GM18505 (cell line): ENCODE data around the gene ASCL2.

Experiments used
- ATAC-seq: cut with Tn5 transposase; IDR thresholded peaks from one replicate; pipeline ENCODE4 v1.9.1; 2021; ENCODE audit not compliant: unreplicated experiment
- POLR2A ChIP-seq: IDR thresholded peaks from 4 replicates; pipeline ENCODE4 v1.6.1; 2011; ENCODE audit warnings: borderline replicate concordance; ENCODE audit not compliant: insufficient read depth, insufficient read length; ENCODE audit errors: extremely low read depth

The ASCL2 gene

GRCh38 chr11:2268729-2269600, 1.4 kb downstream of the ASCL2 start:
- TF ChIP-seq POLR2A: no peak
- ATAC-seq: no peak

DNA sequence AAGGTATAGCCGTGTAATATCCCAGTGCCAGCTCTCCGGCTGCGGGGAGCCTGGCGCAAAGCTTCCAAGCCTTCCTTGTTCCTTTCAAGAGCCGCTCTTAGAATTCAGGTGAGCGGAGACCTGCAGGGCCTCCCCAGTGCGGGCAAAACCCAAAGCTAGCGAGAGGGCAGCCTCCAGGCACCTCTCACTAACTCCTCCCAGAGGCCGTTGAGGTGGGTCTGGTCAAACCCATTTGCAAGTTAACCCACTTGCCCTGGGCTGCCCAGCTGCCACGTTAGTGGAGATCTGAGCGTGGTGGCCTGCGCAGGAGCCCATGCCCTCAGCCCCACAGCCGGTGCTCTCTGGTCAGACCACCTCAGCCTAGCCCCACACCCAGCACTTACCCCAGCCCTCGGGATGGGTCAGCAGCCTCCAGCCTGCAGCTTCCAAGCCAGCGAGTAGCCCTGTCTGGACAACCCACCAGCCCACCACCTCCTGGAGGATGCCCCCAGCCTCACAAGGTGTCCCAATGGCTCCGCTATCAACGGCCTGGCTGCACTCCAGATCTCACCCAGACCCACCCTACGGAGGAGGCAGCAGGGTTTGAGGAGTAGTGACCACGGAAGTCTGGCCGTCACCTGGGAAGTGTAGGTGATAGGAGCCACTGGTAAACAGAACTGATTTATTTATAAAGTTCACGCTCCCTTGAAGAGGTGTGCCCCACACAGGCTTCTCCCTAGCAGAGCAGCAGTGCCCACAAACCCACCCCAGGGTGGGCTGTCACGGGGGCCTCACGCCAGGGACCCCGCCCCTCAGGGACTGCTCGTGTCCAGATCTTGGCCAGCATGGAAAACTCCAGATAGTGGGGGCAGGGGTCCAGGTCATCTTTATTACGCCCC, 2.3 kb downstream of the ASCL2 start:
- TF ChIP-seq POLR2A: no peak
- ATAC-seq: no peak

- no peak for TF ChIP-seq POLR2A
- no peak for ATAC-seq
These were observed 3.0 kb downstream of the ASCL2 start for GRCh38 chr11:2267306-2267850.

- no peak for ATAC-seq
These were observed 3.6 kb downstream of the ASCL2 start for GRCh38 chr11:2266586-2267305.

GRCh38 chr11:2265854-2266585, 4.4 kb downstream of the ASCL2 start:
- no peak for ATAC-seq
- no peak for TF ChIP-seq POLR2A

More at GRCh38 chr11:2266586-2267305, 3.6 kb downstream of the ASCL2 start:
- no peak for TF ChIP-seq POLR2A

DNA sequence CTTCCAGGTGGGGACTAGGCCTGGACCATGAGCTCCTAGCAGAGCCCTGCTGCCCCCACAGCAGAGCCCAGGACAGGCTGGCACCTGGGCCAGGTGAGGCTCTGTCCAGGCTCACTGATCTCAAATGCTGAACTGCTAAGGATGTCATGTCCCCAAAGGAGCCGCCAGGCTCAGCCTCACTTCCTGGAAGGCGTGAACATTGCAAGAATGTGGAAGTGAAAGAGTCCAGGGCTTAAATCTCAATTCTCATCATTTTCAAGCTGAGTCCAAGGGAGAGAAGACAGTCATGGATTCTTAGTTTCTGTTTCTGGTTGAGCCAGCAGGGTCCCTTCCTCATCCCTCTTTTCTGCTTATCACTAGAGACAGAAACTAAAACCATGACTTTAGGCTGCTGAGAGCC, 5.0 kb downstream of the ASCL2 start:
- no peak for ATAC-seq

GRCh38 chr11:2264366-2265053, 5.9 kb downstream of the ASCL2 start:
- TF ChIP-seq POLR2A: no peak
- ATAC-seq: no peak

More for the DNA sequence above, 5.0 kb downstream of the ASCL2 start:
- TF ChIP-seq POLR2A: no peak

GRCh38 chr11:2263724-2264360, 6.5 kb downstream of the ASCL2 start:
- TF ChIP-seq POLR2A: no peak
- ATAC-seq: no peak

DNA sequence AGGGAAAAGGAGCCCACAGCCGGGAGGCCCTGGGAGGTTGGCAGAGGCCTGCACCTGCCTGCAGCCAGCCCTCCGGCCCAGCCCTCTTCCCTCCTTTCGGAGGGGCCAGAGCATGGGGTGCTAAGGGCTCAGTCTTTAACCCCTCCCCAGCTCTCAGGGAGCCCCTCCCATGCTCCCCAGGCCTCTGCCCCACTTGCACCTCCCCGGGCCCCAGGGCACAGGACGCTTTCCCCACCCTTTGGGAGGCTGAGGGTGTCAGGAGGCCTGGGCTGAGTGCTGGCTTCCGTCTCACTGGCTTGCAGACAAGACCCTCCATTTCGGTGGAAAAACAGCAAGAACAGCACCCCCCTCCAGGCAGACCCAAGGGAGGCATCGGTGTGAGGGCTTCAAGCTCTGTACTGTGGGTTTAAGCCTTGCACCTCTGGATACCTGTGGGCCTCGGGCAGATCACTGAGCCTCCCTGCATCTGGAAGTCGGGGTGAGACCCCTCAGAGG, 7.3 kb downstream of the ASCL2 start:
- TF ChIP-seq POLR2A: no peak
- ATAC-seq: no peak

DNA sequence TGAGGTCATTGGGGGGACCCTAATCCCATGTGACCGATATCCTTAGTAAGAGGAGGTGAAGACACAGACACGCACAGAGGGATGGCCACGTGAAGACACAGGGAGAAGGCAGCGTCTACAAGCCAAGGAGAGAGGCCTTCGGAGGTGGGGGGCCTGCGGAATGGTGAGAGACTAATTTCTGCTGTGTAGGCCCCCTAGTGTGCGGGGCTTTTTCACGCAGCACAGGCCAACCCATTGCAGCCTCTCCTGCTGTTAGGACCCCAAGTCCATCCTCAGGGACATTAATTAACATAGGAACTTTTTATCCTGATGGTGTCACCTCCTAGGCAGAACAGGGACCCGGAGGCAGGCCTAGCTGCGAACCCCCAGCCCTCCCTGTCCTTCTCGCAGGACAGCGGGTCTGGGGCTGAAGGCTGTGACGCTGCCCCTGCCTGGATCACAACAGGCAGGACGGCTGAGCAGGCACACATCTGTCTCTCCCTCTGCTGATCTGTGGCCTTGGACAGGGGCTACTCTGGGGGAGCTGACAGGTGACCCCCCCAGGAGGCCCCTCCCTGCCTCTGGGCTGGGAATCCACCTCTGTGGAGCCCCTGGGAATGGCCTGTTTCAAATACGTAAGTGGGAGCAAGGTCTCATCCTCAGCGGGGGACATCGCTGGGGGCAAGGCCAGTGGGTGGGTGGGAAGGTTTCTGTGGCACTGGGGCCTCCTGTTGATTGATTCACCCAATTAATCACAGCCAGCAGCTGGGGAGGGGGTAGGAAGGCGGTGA, 7.9 kb downstream of the ASCL2 start:
- no peak for TF ChIP-seq POLR2A
- ATAC-seq: no peak
